H1 (cell line): ENCODE measurements around the gene SYT10. TPM values are rescaled to one million over a fixed set of nuclear protein-coding genes. Genes with fewer than 3 reads are reported as not detected.

Experiments used
- CTCF ChIA-PET: fragments of 300-600 bp; sonication (Branson Sonifier 250); formaldehyde crosslinking; loops from one replicate; lab custom pipeline; 2021; ENCODE audit not compliant: partially characterized antibody; lab: Charles Lee
- POLR2A ChIA-PET: fragments of 300-600 bp; sonication (Branson Sonifier 250); formaldehyde crosslinking; loops from one replicate; lab custom pipeline; 2021; ENCODE audit warnings: inconsistent platforms; ENCODE audit not compliant: partially characterized antibody; lab: Charles Lee
- DNase-seq, 2 experiments: peaks; one replicate each; pipeline versions ENCODE4 v3.0.0 to v3.0.0-alpha.2; 2010 to 2022; ENCODE audit warnings: low spot score in 2 of 2, low read depth in 1 of 2, mixed read lengths in 1 of 2
- FAIRE-seq: peaks from 2 replicates; lab custom pipeline; 2011; peaks lifted over from hg19 to GRCh38; lab: Jason Lieb, UNC
- H2AFZ ChIP-seq: 2 replicates; pipeline ENCODE4 v1.8.1; 2012; ENCODE audit warnings: low read length, inconsistent platforms
- H2AK5ac ChIP-seq: 2 replicates; pipeline ENCODE4 v1.6.1; 2013; ENCODE audit warnings: low read depth, low read length
- H2BK120ac ChIP-seq: replicated peaks from 2 replicates; pipeline ENCODE3; 2013; ENCODE audit warnings: low read depth, low read length, inconsistent platforms
- H2BK12ac ChIP-seq: 2 replicates; pipeline ENCODE4 v1.6.1; 2013; ENCODE audit warnings: low read depth, low read length
- H2BK15ac ChIP-seq: 2 replicates; pipeline ENCODE4 v1.6.1; 2013; ENCODE audit warnings: low read length
- H2BK20ac ChIP-seq: 2 replicates; pipeline ENCODE4 v1.6.1; 2013; ENCODE audit warnings: low read length
- H2BK5ac ChIP-seq: 2 replicates; pipeline ENCODE4 v1.6.1; 2013; ENCODE audit warnings: low read depth, low read length
- H3K14ac ChIP-seq: 2 replicates; pipeline ENCODE4 v1.6.1; 2013; ENCODE audit warnings: inconsistent platforms; ENCODE audit not compliant: insufficient read length
- H3K18ac ChIP-seq: 2 replicates; pipeline ENCODE4 v1.6.1; 2013; ENCODE audit warnings: low read length; ENCODE audit errors: extremely low read depth
- H3K23ac ChIP-seq: 2 replicates; pipeline ENCODE4 v1.6.1; 2013; ENCODE audit warnings: inconsistent platforms; ENCODE audit not compliant: insufficient read length
- H3K23me2 ChIP-seq: 2 replicates; pipeline ENCODE4 v1.6.1; 2013; ENCODE audit warnings: low read depth, low read length
- H3K27ac ChIP-seq: 2 replicates; pipeline ENCODE4 v1.6.1; 2011; ENCODE audit warnings: low read depth, low read length, inconsistent platforms
- H3K27me3 ChIP-seq, 4 experiments: replicated peaks in 1 of 4; 1 replicate in 1 of 4; 2 replicates in 3 of 4; pipeline versions ENCODE4 v1.6.1 to v1.8.1; 2011 to 2013; ENCODE audit warnings: low read length in 3 of 4, mild to moderate bottlenecking in 3 of 4, inconsistent platforms in 2 of 4, mixed read lengths in 2 of 4, moderate library complexity in 1 of 4; ENCODE audit not compliant: control insufficient read depth in 3 of 4, insufficient read depth in 3 of 4; ENCODE audit errors: extremely low read depth in 1 of 4
- H3K36me3 ChIP-seq, 4 experiments: 2 replicates each; pipeline versions ENCODE4 v1.6.1 to v1.8.1; 2011 to 2013; ENCODE audit warnings: mild to moderate bottlenecking in 4 of 4, low read length in 3 of 4, moderate library complexity in 2 of 4, control low read depth in 1 of 4, inconsistent platforms in 1 of 4; ENCODE audit not compliant: insufficient read depth in 4 of 4, control insufficient read depth in 2 of 4
- H3K4ac ChIP-seq: replicated peaks from 2 replicates; pipeline ENCODE3; 2013; ENCODE audit warnings: low read length, low read depth, mixed read lengths, inconsistent platforms; ENCODE audit not compliant: insufficient read length
- H3K4me1 ChIP-seq, 4 experiments: replicated peaks in 1 of 4; 1 replicate in 1 of 4; 2 replicates in 3 of 4; pipeline versions ENCODE4 v1.6.1 to v1.8.1; 2011 to 2013; ENCODE audit warnings: low read length in 3 of 4, inconsistent platforms in 2 of 4, mixed read lengths in 1 of 4; ENCODE audit not compliant: insufficient read depth in 4 of 4, control insufficient read depth in 3 of 4
- H3K4me2 ChIP-seq, 2 experiments: 2 replicates each; pipeline versions ENCODE4 v1.6.1 to v1.8.1; 2011 to 2013; ENCODE audit warnings: low read depth in 2 of 2, low read length in 2 of 2, control low read depth in 1 of 2, inconsistent platforms in 1 of 2, mild to moderate bottlenecking in 1 of 2; ENCODE audit not compliant: insufficient read depth in 1 of 2
- H3K4me3 ChIP-seq, 4 experiments: fragments of 200-600, 300-600 bp in 1 of 4; sonication (generic), shearing (Covaris generic), sonication (Bioruptor Twin) in 1 of 4; 2 replicates each; pipeline versions ENCODE4 v1.5.1 to v1.8.1; 2011 to 2016; ENCODE audit warnings: low read length in 4 of 4, low read depth in 3 of 4, control low read depth in 2 of 4, inconsistent platforms in 2 of 4, mild to moderate bottlenecking in 2 of 4, mixed read lengths in 1 of 4, moderate library complexity in 1 of 4; ENCODE audit not compliant: insufficient read depth in 2 of 4; ENCODE audit errors: extremely low read depth in 1 of 4
- H3K56ac ChIP-seq: replicated peaks from 2 replicates; pipeline ENCODE3; 2013; ENCODE audit warnings: low read depth, mild to moderate bottlenecking, mixed read lengths, low read length, inconsistent platforms; ENCODE audit not compliant: insufficient read length
- H3K79me1 ChIP-seq: 2 replicates; pipeline ENCODE4 v1.6.1; 2013; ENCODE audit warnings: low read depth, low read length, control low read depth
- H3K79me2 ChIP-seq, 2 experiments: 2 replicates each; pipeline versions ENCODE4 v1.6.1 to v1.8.1; 2012 to 2013; ENCODE audit warnings: low read length in 2 of 2, mild to moderate bottlenecking in 2 of 2, inconsistent platforms in 1 of 2; ENCODE audit not compliant: insufficient read depth in 2 of 2, control insufficient read depth in 1 of 2
- H3K9ac ChIP-seq, 4 experiments: replicated peaks in 1 of 4; 1 replicate in 1 of 4; 2 replicates in 3 of 4; pipeline versions ENCODE4 v1.6.1 to v1.8.1; 2011 to 2013; ENCODE audit warnings: low read depth in 3 of 4, low read length in 3 of 4, control low read depth in 2 of 4, mild to moderate bottlenecking in 2 of 4, moderate library complexity in 2 of 4, inconsistent platforms in 1 of 4; ENCODE audit errors: extremely low read depth in 1 of 4
- H3K9me3 ChIP-seq, 2 experiments: 2 replicates each; pipeline versions ENCODE4 v1.6.1 to v1.8.1; 2012 to 2013; ENCODE audit warnings: mild to moderate bottlenecking in 2 of 2, moderate library complexity in 2 of 2, control low read depth in 1 of 2, inconsistent platforms in 1 of 2, low read depth in 1 of 2, low read length in 1 of 2, mixed read lengths in 1 of 2; ENCODE audit not compliant: insufficient read depth in 2 of 2
- H4K20me1 ChIP-seq, 2 experiments: replicated peaks in 1 of 2; 2 replicates each; pipeline versions ENCODE3 to v1.8.1; 2011 to 2013; ENCODE audit warnings: inconsistent platforms in 2 of 2, low read length in 2 of 2, mild to moderate bottlenecking in 1 of 2; ENCODE audit not compliant: insufficient read depth in 2 of 2, control insufficient read depth in 1 of 2
- H4K5ac ChIP-seq: 2 replicates; pipeline ENCODE4 v1.6.1; 2013; ENCODE audit warnings: low read length, low read depth, mixed read lengths, inconsistent platforms; ENCODE audit not compliant: insufficient read length
- H4K8ac ChIP-seq: 2 replicates; pipeline ENCODE4 v1.8.0; 2013; ENCODE audit warnings: mild to moderate bottlenecking, moderate library complexity, low read length, inconsistent platforms; ENCODE audit not compliant: insufficient read depth; ENCODE audit errors: extremely low read depth
- H4K91ac ChIP-seq: replicated peaks from 2 replicates; pipeline ENCODE3; 2013; ENCODE audit warnings: low read length, mixed read lengths, inconsistent platforms; ENCODE audit not compliant: insufficient read length
- BCL11A ChIP-seq, 2 experiments: IDR thresholded peaks; one replicate each; pipeline ENCODE4 v1.6.1; 2011; ENCODE audit warnings: low read depth in 2 of 2, low read length in 2 of 2, mild to moderate bottlenecking in 2 of 2
- CTBP2 ChIP-seq: IDR thresholded peaks from 2 replicates; pipeline ENCODE4 v1.7.0; 2011; ENCODE audit warnings: borderline replicate concordance, mild to moderate bottlenecking, moderate library complexity, mixed read lengths, low read length; ENCODE audit not compliant: insufficient read depth, insufficient read length
- E2F6 ChIP-seq: IDR thresholded peaks from 2 replicates; pipeline ENCODE4 v1.6.1; 2012; ENCODE audit warnings: inconsistent platforms
- GTF2F1 ChIP-seq: IDR thresholded peaks from 2 replicates; pipeline ENCODE4 v1.6.1; 2012; ENCODE audit warnings: low read depth, low read length, improper control_type of control experiment, borderline replicate concordance
- MAX ChIP-seq: IDR thresholded peaks from 2 replicates; pipeline ENCODE4 v1.6.1; 2012; ENCODE audit warnings: inconsistent platforms
- SUZ12 ChIP-seq: fragments of 200-600 bp; sonication (generic); IDR thresholded peaks from 2 replicates; pipeline ENCODE4 v1.6.1; 2012; ENCODE audit warnings: mild to moderate bottlenecking, inconsistent platforms, low read length, moderate library complexity, mixed read lengths
- WGBS, 2 experiments: shearing (Covaris generic) in 1 of 2; methylation state at CpG; one replicate each; pipeline versions ENCODE4 v1.1.6 to v1.1.7; 2013 to 2015; ENCODE audit warnings: low lambda C conversion rate in 2 of 2, mixed read lengths in 2 of 2, inconsistent platforms in 1 of 2, low coverage in 1 of 2, missing lambda C conversion rate in 1 of 2; ENCODE audit not compliant: insufficient replicate concordance in 2 of 2, insufficient coverage in 1 of 2, insufficient read length in 1 of 2; ENCODE audit errors: extremely low coverage in 1 of 2, missing lambda C conversion rate in 1 of 2; 5-methylcytosine and 5-hydroxymethylcytosine counted together
- polyA plus RNA-seq, 7 experiments: library from polyadenylated mRNA; depleted of rRNA in 3 of 7; stranded (reverse) in 5 of 7; unstranded in 2 of 7; fragments of >200 nt in 5 of 7; fragments of 200-250 nt in 2 of 7; gene quantifications; 1 replicate in 5 of 7; 2 replicates in 1 of 7; 4 replicates in 1 of 7; pipeline versions ENCODE4 v1.2.1 to v1.2.3, GENCODE V29; 2011 to 2013; ENCODE audit warnings: missing spikeins in 2 of 7, mixed read lengths in 2 of 7
- total RNA-seq: library from RNA; stranded (reverse); fragmentation: NEBNext Ultra II Directional; extraction: Animal tissue kit (Norgen Biotek cat#: 25700); gene quantifications from 2 replicates; pipeline ENCODE4 v1.2.1, GENCODE V29; 2021

The SYT10 gene
- total and polyA plus RNA-seq, 2 of the 8 experiments (the other 6 are each of a cell fraction or from before 2014, with no cell fraction given) = 0.97 to 2.6 TPM

- no peak overlapping the region for H2BK20ac ChIP-seq
- no peak overlapping the region for H3K23ac ChIP-seq
- DNase-seq (no peak), FAIRE-seq (no peak)
- no peak overlapping the region for H2BK15ac ChIP-seq
- H3K4ac ChIP-seq = no peak overlapping the region
- no peak overlapping the region for H2AFZ ChIP-seq
- H2BK12ac ChIP-seq = no peak overlapping the region
- no peaks in the 10 kb centered on the region; a peak in 1 of 4 replicates for H3K9me3 ChIP-seq
- H3K23me2 ChIP-seq = no peaks in the 10 kb centered on the region
- ChIA-PET POLR2A (no interaction called here), CTCF (interaction anchor here (0.6 kb wide), 1 partner anchor 380 kb away, joined by 3 read pairs; no protein-coding TSS in a partner anchor)
- no peak overlapping the region for H3K4me3 ChIP-seq
- no peak overlapping the region for H3K4me2 ChIP-seq
- no peak overlapping the region for H3K14ac ChIP-seq
- no peaks in the 10 kb centered on the region for H3K36me3 ChIP-seq
- no peak overlapping the region for H4K8ac ChIP-seq
- H2BK120ac ChIP-seq = no peak overlapping the region
- H3K18ac ChIP-seq = no peak overlapping the region
- no peak overlapping the region for H3K56ac ChIP-seq
- no peaks in the 10 kb centered on the region for H3K79me2 ChIP-seq
- H3K27me3 ChIP-seq = no peaks in the 10 kb centered on the region
- no peak overlapping the region for H3K9ac ChIP-seq
- no peak overlapping the region for H4K5ac ChIP-seq
- TF ChIP-seq CTBP2 (no peak), BCL11A (IDR thresholded peaks at IDR 0.05; ENCODE audit: low read depth in 2 of 2, low read length in 2 of 2) (no peak), SUZ12 (no peak), MAX (peak; percentile 48; the same call in 1 of the 2 replicates), E2F6 (peak; percentile 30; the same call in 1 of the 2 replicates), GTF2F1 (no peak)
- no peak overlapping the region for H3K27ac ChIP-seq
- H4K91ac ChIP-seq = no peak overlapping the region
- no peak overlapping the region for H2AK5ac ChIP-seq
- H3K79me1 ChIP-seq = no peaks in the 10 kb centered on the region
- 93% methylated on average over 2 of the region's 2 CpGs; no CpG with 5 or more reads in 1 of the 2 experiments for WGBS, 2 experiments
- H2BK5ac ChIP-seq = no peak overlapping the region
- peaks cover 0 to 5% (median 0%) of the 10 kb centered on the region in 4 experiments; a peak in 2 of 7 replicates for H3K4me1 ChIP-seq
- H4K20me1 ChIP-seq = no peaks in the 10 kb centered on the region
Observed at GRCh38 chr12:33330940-33331339, 108.7 kb downstream of the SYT10 start.
